AG04450 (cell line): ENCODE results near the gene SESN3. TPM values are rescaled to one million over a fixed set of nuclear protein-coding genes. Genes with fewer than 3 reads are reported as not detected.

Experiments used
- CTCF ChIA-PET: fragments of 300-600, 350-600 bp; formaldehyde crosslinking; extraction: SDS; loops from one replicate; lab custom pipeline; 2022; ENCODE audit warnings: antibody characterized with exemption, inconsistent platforms; lab: Charles Lee
- POLR2A ChIA-PET: fragments of 350-600 bp; formaldehyde crosslinking; extraction: SDS; loops from one replicate; lab custom pipeline; 2021; ENCODE audit warnings: antibody characterized with exemption, inconsistent platforms; lab: Yijun Ruan, JAX
- DNase-seq: peaks from one replicate; pipeline ENCODE4 v3.0.0-alpha.2; 2011; ENCODE audit warnings: low read depth, low spot score
- H3K27ac ChIP-seq: one replicate; pipeline ENCODE4 v1.5.1; 2012; ENCODE audit warnings: low read depth, low read length, control low read depth
- H3K27me3 ChIP-seq: one replicate; pipeline ENCODE4 v1.6.0; 2012; ENCODE audit warnings: low read length; ENCODE audit not compliant: control insufficient read depth, insufficient read depth
- H3K4me3 ChIP-seq: 2 replicates; pipeline ENCODE4 v1.5.1; 2011; ENCODE audit warnings: mild to moderate bottlenecking, low read depth, low read length, control low read depth
- H3K9me3 ChIP-seq: 2 replicates; pipeline ENCODE4 v1.5.1; 2012; ENCODE audit warnings: low read length; ENCODE audit not compliant: control insufficient read depth, insufficient read depth
- polyA plus RNA-seq: library from polyadenylated mRNA; depleted of rRNA; stranded (reverse); fragments of >200 nt; gene quantifications from 2 replicates; pipeline ENCODE4 v1.2.3, GENCODE V29; 2011
- TF ChIP-seq, protein P1 (sequence below): IDR thresholded peaks from 2 replicates; pipeline ENCODE4 v1.5.1; 2011; ENCODE audit warnings: low read depth, low read length, control low read depth, inconsistent platforms

SESN3 gene
- polyA plus RNA-seq, 1 experiment, result 4.2 TPM

DNA sequence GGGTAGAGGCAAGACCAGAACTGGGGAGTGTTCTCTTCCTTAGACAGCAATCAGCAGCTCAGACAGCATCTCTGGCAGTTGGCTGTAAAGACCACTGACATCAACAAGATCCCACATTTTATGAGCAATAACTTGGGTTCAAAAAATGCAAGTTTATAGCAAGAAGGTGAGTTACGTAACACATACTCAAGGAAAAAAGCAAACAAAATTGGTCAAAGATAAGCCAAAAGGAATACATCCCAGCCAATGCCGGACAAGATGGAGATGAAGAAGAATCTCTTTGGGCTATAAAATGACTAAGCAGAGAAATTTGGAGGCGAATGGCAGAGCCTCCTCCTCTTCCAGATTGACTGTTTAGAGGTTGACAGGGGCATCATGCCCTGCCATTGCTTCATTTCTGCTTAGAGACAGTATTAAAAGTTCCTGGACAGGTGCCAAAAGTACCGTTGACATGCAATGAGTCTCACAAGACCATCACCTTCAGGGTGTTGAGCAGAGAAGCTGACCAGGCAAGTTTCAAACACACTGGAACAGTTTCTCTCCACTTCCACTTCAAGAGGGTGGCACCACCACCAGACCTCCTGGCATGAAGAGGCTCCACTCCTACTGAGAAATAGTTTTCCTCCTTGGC lies 85.5 kb downstream of the SESN3 start:
- no peak overlapping the region for H3K4me3 ChIP-seq
- TF ChIP-seq, protein P1, sequence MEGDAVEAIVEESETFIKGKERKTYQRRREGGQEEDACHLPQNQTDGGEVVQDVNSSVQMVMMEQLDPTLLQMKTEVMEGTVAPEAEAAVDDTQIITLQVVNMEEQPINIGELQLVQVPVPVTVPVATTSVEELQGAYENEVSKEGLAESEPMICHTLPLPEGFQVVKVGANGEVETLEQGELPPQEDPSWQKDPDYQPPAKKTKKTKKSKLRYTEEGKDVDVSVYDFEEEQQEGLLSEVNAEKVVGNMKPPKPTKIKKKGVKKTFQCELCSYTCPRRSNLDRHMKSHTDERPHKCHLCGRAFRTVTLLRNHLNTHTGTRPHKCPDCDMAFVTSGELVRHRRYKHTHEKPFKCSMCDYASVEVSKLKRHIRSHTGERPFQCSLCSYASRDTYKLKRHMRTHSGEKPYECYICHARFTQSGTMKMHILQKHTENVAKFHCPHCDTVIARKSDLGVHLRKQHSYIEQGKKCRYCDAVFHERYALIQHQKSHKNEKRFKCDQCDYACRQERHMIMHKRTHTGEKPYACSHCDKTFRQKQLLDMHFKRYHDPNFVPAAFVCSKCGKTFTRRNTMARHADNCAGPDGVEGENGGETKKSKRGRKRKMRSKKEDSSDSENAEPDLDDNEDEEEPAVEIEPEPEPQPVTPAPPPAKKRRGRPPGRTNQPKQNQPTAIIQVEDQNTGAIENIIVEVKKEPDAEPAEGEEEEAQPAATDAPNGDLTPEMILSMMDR, result no peak
- no peak for DNase-seq
- no peaks in the 10 kb centered on the region; the same call in 1 of the 2 replicates for H3K9me3 ChIP-seq
- H3K27me3 ChIP-seq, result no peaks in the 10 kb centered on the region
- H3K27ac ChIP-seq, result no peak overlapping the region
- ChIA-PET POLR2A (interaction anchor here (0.6 kb wide), 1 partner anchor 1318 kb away, joined by 3 read pairs; no protein-coding TSS in a partner anchor), CTCF (interaction anchor here (1.0 to 15.4 kb wide), 4 partner anchors 9 to 617 kb away, joined by 3 to 284 read pairs (median 62); partner anchors contain the start of gene SRSF8)

- TF ChIP-seq, protein P1, result no peak
- Histone ChIP-seq H3K27ac (no peak overlapping the region), H3K9me3 (no peaks in the 10 kb centered on the region), H3K27me3 (peaks cover 5% of the 10 kb centered on the region), H3K4me3 (no peak overlapping the region)
- ChIA-PET POLR2A (no interaction called here), CTCF (interaction anchor here (8.5 kb wide), 1 partner anchor 75 kb away, joined by 85 read pairs; the partner anchor contains the start of gene SRSF8)
- DNase-seq, result no peak
Observed at GRCh38 chr11:95144313-95145235, 86.4 kb downstream of the SESN3 start.

DNA sequence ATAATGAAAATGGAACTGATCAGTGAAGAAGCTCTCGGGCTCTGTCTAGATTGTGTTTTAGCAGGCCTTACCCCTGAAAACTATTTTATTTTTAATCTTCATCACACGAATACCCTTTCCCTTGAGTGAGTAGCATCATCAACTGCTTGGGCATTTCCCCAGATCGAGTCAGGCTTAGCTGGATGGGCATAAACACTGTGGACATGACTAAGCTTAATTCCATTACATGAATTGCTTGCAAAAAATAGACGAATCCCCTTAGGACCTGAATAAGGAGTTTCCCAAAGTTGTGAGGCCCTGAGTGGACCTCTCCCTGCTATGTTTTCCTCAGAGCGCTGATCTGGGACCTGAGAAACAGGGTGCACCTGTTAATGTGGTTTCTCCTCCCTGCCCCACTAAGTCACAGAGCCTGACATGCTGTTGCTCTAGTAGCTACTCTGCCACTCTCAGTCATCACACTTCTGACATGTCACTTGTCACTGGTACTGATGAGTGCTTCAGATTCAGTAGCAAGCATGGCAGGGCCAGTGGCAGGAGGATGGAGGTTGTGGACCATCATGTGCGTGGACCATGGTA lies 87.8 kb downstream of the SESN3 start:
- Histone ChIP-seq H3K27me3 (peaks cover 5% of the 10 kb centered on the region), H3K27ac (no peak overlapping the region), H3K4me3 (no peak overlapping the region), H3K9me3 (no peaks in the 10 kb centered on the region)
- TF ChIP-seq, protein P1, result no peak
- POLR2A ChIA-PET, result no interaction called here
- peak; percentile 30 for DNase-seq
- CTCF ChIA-PET, result interaction anchor here (0.6 to 1.6 kb wide), 2 partner anchors 562 to 1320 kb away, joined by 3 to 9 read pairs; no protein-coding TSS in a partner anchor

GRCh38 chr11:95142431-95142830 lies 88.6 kb downstream of the SESN3 start:
- DNase-seq, result no peak
- Histone ChIP-seq H3K9me3 (no peaks in the 10 kb centered on the region), H3K4me3 (no peak overlapping the region), H3K27me3 (peaks cover 5% of the 10 kb centered on the region), H3K27ac (no peak overlapping the region)
- ChIA-PET CTCF (interaction anchor here (0.7 to 1.6 kb wide), 3 partner anchors 10 to 563 kb away, joined by 3 to 9 read pairs (median 3); no protein-coding TSS in a partner anchor), POLR2A (interaction anchor here (0.6 to 1.5 kb wide), 2 partner anchors 57 to 75 kb away, joined by 3 to 4 read pairs; partner anchors contain the start of gene SRSF8)
- TF ChIP-seq, protein P1, result no peak
